Neural cell (in vitro differentiated cells): ENCODE measurements around the gene MRTO4. TPM values are rescaled to one million over a fixed set of nuclear protein-coding genes. Genes with fewer than 3 reads are reported as not detected.

Experiments used
- H2AFZ ChIP-seq: fragments of 200-600, 300-800 bp; sonication (generic), shearing (Covaris generic); 2 replicates; pipeline ENCODE4 v1.6.0; 2014; ENCODE audit warnings: low read depth, mild to moderate bottlenecking, antibody characterized with exemption, low read length, moderate library complexity
- H3F3A ChIP-seq: fragments of 200-600 bp; shearing (Covaris generic); 2 replicates; pipeline ENCODE4 v1.6.1; 2016; ENCODE audit warnings: mild to moderate bottlenecking, moderate library complexity, mixed read lengths, antibody characterized with exemption, low read length; ENCODE audit not compliant: insufficient read depth, poor library complexity, severe bottlenecking
- H3K27ac ChIP-seq: fragments of 200-600, 300-800 bp; sonication (generic), shearing (Covaris generic); 2 replicates; pipeline ENCODE4 v1.5.1; 2014; ENCODE audit warnings: mild to moderate bottlenecking, low read length, moderate library complexity
- H3K27me3 ChIP-seq: fragments of 300-800, 200-600 bp; sonication (generic), shearing (Covaris generic); 2 replicates; pipeline ENCODE4 v1.6.0; 2014; ENCODE audit warnings: mild to moderate bottlenecking, low read depth, low read length, moderate library complexity; ENCODE audit not compliant: insufficient read depth
- H3K36me3 ChIP-seq: fragments of 300-800, 200-600 bp; sonication (generic), shearing (Covaris generic); 2 replicates; pipeline ENCODE4 v1.5.1; 2014; ENCODE audit warnings: mild to moderate bottlenecking, antibody characterized with exemption, low read length, moderate library complexity; ENCODE audit not compliant: insufficient read depth
- H3K4me2 ChIP-seq: fragments of 300-800, 200-600 bp; sonication (generic), shearing (Covaris generic); 2 replicates; pipeline ENCODE4 v1.6.0; 2014; ENCODE audit warnings: mild to moderate bottlenecking, low read length
- H3K4me3 ChIP-seq: fragments of 300-800, 200-600 bp; sonication (generic), shearing (Covaris generic); 2 replicates; pipeline ENCODE4 v1.5.1; 2014; ENCODE audit warnings: mild to moderate bottlenecking, low read length, moderate library complexity
- H3K79me2 ChIP-seq: fragments of 200-600 bp; shearing (Covaris generic); replicated peaks from 2 replicates; pipeline ENCODE4 v1.6.0; 2014; ENCODE audit warnings: mild to moderate bottlenecking, low read length, moderate library complexity; ENCODE audit not compliant: insufficient read depth
- H3K9ac ChIP-seq: fragments of 300-800, 200-600 bp; sonication (generic), shearing (Covaris generic); 2 replicates; pipeline ENCODE4 v1.6.1; 2016; ENCODE audit warnings: mild to moderate bottlenecking, low read length, mixed read lengths
- H3K9me2 ChIP-seq: fragments of 200-600 bp; shearing (Covaris generic); 2 replicates; pipeline ENCODE4 v1.6.1; 2016; ENCODE audit warnings: mild to moderate bottlenecking, low read length, mixed read lengths; ENCODE audit not compliant: insufficient read depth
- H3K9me3 ChIP-seq: fragments of 200-600, 300-800 bp; sonication (generic), shearing (Covaris generic); 2 replicates; pipeline ENCODE4 v1.6.1; 2016; ENCODE audit warnings: mild to moderate bottlenecking, mixed run types, low read length, moderate library complexity, mixed read lengths
- H4K20me1 ChIP-seq: fragments of 200-600 bp; shearing (Covaris generic); 2 replicates; pipeline ENCODE4 v1.6.1; 2016; ENCODE audit warnings: mild to moderate bottlenecking, mixed run types; ENCODE audit not compliant: insufficient read depth
- CTCF ChIP-seq: fragments of 450-650 bp; IDR thresholded peaks from 2 replicates; pipeline ENCODE4 v1.5.1; 2014; ENCODE audit warnings: antibody characterized with exemption, mild to moderate bottlenecking, moderate library complexity; ENCODE audit not compliant: poor library complexity, severe bottlenecking
- EP300 ChIP-seq: fragments of 450-650 bp; conservative IDR thresholded peaks from 2 replicates; pipeline ENCODE4 v1.6.1; 2014; ENCODE audit warnings: antibody characterized with exemption, mild to moderate bottlenecking, moderate library complexity; ENCODE audit not compliant: poor library complexity, severe bottlenecking
- EZH2 ChIP-seq: fragments of 200-600, 300-800 bp; shearing (Covaris generic), sonication (generic); IDR thresholded peaks from 2 replicates; pipeline ENCODE4 v1.6.1; 2014; ENCODE audit warnings: antibody characterized with exemption, low read length, borderline replicate concordance, mild to moderate bottlenecking; ENCODE audit not compliant: insufficient read depth, poor library complexity, severe bottlenecking
- MXI1 ChIP-seq: fragments of 450-650 bp; conservative IDR thresholded peaks from 2 replicates; pipeline ENCODE4 v1.6.1; 2014; ENCODE audit warnings: antibody characterized with exemption, mild to moderate bottlenecking; ENCODE audit not compliant: poor library complexity, severe bottlenecking
- POLR2AphosphoS5 ChIP-seq: IDR thresholded peaks from 2 replicates; pipeline ENCODE4 v1.6.1; 2012
- RAD21 ChIP-seq: fragments of 450-650 bp; conservative IDR thresholded peaks from 2 replicates; pipeline ENCODE4 v1.6.1; 2014; ENCODE audit warnings: antibody characterized with exemption, mild to moderate bottlenecking, moderate library complexity
- SMC3 ChIP-seq: fragments of 450-650 bp; conservative IDR thresholded peaks from 2 replicates; pipeline ENCODE4 v1.6.1; 2014; ENCODE audit warnings: antibody characterized with exemption, mild to moderate bottlenecking, moderate library complexity; ENCODE audit not compliant: poor library complexity
- TAF1 ChIP-seq: IDR thresholded peaks from 2 replicates; pipeline ENCODE4 v1.6.1; 2012; ENCODE audit warnings: low read depth
- polyA plus RNA-seq: library from polyadenylated mRNA; depleted of rRNA; stranded (reverse); fragments of >200 nt; gene quantifications from 2 replicates; pipeline ENCODE4 v1.2.3, GENCODE V29; 2014
- TF ChIP-seq, protein P1 (sequence below): IDR thresholded peaks from 2 replicates; pipeline ENCODE4 v1.6.1; 2012; ENCODE audit warnings: borderline replicate concordance

The MRTO4 gene
- polyA plus RNA-seq, 1 donor from 2014 or later: 50.2 TPM

DNA sequence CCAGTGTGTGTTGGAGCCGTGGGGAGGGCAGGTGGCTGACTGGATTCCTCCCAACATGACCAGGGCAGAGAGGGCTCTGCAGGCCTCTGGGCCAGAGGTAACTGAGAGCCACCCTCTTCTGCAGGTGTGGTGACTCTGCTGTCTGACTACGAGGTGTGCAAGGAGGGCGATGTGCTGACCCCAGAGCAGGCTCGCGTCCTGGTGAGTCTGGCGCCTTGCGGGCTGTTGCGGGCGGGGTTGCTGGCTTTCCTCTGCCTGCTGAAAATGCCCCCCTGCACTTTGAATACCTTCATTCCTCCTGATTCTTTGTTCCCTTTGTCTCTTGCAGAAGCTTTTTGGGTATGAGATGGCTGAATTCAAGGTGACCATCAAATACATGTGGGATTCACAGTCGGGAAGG lies 6.7 kb downstream of the MRTO4 start:
- Histone ChIP-seq H3K9me2 (no peaks in the 10 kb centered on the region), H3K4me2 (no peak overlapping the region), H3K79me2 (peaks cover 3% of the 10 kb centered on the region), H3K27ac (no peak overlapping the region), H3K36me3 (no peaks in the 10 kb centered on the region), H3K4me3 (no peak overlapping the region), H2AFZ (no peak overlapping the region), H3K9me3 (no peaks in the 10 kb centered on the region), H3F3A (no peaks in the 10 kb centered on the region), H4K20me1 (no peaks in the 10 kb centered on the region), H3K9ac (no peak overlapping the region), H3K27me3 (no peaks in the 10 kb centered on the region)
- TF ChIP-seq, protein P1, sequence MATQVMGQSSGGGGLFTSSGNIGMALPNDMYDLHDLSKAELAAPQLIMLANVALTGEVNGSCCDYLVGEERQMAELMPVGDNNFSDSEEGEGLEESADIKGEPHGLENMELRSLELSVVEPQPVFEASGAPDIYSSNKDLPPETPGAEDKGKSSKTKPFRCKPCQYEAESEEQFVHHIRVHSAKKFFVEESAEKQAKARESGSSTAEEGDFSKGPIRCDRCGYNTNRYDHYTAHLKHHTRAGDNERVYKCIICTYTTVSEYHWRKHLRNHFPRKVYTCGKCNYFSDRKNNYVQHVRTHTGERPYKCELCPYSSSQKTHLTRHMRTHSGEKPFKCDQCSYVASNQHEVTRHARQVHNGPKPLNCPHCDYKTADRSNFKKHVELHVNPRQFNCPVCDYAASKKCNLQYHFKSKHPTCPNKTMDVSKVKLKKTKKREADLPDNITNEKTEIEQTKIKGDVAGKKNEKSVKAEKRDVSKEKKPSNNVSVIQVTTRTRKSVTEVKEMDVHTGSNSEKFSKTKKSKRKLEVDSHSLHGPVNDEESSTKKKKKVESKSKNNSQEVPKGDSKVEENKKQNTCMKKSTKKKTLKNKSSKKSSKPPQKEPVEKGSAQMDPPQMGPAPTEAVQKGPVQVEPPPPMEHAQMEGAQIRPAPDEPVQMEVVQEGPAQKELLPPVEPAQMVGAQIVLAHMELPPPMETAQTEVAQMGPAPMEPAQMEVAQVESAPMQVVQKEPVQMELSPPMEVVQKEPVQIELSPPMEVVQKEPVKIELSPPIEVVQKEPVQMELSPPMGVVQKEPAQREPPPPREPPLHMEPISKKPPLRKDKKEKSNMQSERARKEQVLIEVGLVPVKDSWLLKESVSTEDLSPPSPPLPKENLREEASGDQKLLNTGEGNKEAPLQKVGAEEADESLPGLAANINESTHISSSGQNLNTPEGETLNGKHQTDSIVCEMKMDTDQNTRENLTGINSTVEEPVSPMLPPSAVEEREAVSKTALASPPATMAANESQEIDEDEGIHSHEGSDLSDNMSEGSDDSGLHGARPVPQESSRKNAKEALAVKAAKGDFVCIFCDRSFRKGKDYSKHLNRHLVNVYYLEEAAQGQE: no peak
- TF ChIP-seq CTCF (no peak), MXI1 (no peak), TAF1 (no peak), POLR2AphosphoS5 (no peak), EZH2 (no peak)

DNA sequence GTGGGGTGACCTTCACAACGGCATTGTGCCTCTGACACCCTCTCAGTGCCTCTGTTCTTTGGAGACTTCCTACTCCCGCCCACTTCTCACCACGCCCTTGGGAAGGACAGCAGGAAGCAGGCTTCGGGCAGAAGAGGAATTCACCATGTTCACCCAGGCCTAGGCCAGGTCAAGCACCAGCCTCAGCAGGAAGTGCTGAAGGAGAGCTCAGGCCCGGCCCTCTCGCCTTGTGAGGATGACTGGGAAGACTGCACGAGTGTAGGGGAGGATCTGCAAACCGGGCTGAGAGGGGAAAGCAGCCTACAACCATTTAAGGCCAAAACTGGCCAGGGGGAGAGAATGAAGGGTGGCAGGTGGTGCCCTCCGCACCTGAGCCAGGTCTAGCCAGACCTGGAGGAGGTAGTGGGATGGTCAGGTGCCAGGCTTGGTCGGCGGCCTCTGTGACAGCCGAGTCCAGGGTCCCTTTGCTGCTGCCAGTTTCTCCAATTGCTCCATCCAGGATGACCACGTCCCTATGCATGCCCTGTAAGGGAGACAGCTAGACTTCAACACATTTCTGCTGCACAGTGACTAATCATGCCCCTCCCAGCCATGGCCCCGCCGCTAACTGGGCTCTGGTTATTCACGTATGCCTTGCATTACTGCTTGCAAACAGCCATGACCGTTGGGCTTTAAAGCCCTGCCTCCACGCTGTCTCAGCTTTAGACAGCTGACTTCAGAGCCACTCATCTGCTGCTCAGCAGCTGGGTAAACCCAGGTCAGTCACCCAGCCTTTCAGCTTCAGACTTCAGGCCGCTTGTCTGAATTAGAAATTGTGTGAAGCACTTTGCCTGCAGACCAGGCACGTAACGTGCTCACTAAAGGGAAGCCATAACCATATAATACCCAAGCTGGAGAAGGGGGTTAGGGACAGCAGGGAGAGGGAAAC lies 8.9 kb downstream of the MRTO4 start:
- Histone ChIP-seq H3K4me2 (no peak overlapping the region), H2AFZ (no peak overlapping the region), H3K9me3 (no peaks in the 10 kb centered on the region), H3K36me3 (no peaks in the 10 kb centered on the region), H3K9me2 (no peaks in the 10 kb centered on the region), H3K27me3 (no peaks in the 10 kb centered on the region), H3K9ac (no peak overlapping the region), H3K27ac (no peak overlapping the region), H4K20me1 (no peaks in the 10 kb centered on the region), H3K4me3 (no peak overlapping the region), H3K79me2 (no peaks in the 10 kb centered on the region), H3F3A (no peaks in the 10 kb centered on the region)
- TF ChIP-seq RAD21: no peak
- TF ChIP-seq SMC3: no peak
- TF ChIP-seq CTCF: no peak
- TF ChIP-seq EZH2: no peak
- TF ChIP-seq POLR2AphosphoS5: no peak
- no peak for TF ChIP-seq MXI1
- no peak for TF ChIP-seq TAF1
- TF ChIP-seq, protein P1: no peak
- TF ChIP-seq EP300: no peak
